Colon (tissue), 2 donors: ENCODE measurements around the gene IL1R2.

Experiments used
- FAIRE-seq: peaks from 2 replicates; lab custom pipeline; 2012; peaks lifted over from hg19 to GRCh38; lab: Jason Lieb, UNC
- donor health status: control.
- donor health status: control.

The IL1R2 gene

DNA sequence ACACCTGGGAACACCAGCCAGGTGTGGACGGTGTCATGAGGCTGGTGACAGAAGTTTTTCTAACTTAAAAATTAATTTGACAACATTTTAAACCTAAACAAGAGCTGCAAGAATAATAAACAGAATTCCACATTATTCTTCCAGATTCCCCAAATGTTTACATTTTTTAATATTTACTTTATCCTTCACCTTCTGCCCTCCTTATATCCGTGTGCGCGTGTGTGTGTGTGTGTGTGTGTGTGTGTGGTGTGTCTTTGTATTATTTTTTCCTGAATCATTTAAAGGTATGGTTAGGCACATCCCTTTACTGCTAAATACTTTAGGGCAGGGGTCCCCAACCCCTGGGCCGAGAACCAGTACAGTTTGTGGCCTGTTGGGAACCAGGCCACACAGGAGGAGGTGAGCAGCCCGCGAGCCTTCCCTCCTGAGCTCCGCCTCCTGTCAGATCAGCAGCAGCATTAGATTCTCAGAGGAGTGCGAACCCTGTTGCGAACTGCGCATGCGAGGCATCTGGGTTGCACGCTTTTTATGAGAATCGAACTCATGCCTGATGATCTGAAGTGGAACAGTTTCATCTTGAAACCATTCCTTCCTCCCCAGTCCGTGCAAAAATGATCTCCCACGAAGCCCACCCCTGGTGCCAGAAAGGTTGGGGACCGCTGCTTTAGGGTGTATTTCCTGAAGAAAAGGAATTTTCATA lies 16.4 kb upstream of the IL1R2 start:
- no peak for FAIRE-seq

DNA sequence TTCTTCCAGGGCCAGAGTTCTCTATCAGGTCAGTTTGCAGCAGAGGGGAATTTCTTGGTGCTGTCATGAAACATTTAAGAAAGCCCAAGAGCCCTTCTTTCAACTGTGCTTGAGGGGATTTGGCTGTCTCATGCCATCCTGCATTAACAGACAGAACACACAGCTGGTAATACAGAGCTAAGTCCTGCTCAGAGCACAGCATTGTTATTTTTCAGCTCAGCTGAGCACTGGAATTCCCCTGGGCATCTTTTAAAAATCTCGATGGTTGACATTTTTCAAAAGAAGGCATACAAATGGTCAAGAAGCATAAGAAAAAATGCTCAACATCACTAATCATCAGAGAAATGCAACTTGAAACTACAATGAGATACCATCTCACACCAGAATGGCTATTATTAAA lies 14.9 kb upstream of the IL1R2 start:
- FAIRE-seq: no peak

DNA sequence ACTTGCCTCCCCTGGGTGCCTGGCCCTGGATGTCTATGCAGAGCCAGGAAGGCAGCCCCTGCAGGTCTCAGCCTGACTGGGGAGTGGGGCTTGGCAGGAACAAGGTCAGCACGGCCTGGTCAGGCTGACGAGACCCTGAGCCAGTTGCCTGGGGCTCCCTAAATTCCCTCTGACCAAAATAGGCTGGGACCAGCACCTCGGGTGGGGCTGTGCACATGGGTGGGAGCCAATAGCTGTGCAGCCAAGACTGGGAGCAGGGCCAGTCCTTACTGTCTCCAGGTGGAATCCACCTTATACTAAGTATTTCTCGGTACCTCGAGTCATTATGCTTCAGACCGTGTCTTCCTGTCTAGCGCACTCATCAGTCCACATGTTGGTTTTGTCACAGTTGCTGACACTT lies 11.4 kb upstream of the IL1R2 start:
- FAIRE-seq: no peak

DNA sequence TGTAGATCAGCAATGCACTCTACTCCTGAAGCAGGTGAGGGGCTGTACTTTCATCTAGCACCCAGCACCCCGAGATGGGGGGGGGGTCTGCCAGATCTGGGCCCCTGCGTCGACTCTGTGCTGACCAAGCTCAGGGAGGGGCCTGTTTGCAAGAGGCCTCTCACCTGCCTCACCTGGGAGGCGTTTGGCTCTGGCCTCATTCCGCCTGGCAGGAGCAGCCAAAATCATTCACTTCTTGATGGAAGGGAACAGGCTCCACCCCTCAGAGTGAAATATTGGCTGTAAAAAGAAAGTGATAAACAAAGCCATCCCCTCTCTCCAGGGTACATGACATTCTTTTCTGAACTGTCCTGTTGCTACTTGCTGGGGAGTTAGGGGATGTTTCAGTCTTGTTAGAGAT lies 10.7 kb upstream of the IL1R2 start:
- no peak for FAIRE-seq

DNA sequence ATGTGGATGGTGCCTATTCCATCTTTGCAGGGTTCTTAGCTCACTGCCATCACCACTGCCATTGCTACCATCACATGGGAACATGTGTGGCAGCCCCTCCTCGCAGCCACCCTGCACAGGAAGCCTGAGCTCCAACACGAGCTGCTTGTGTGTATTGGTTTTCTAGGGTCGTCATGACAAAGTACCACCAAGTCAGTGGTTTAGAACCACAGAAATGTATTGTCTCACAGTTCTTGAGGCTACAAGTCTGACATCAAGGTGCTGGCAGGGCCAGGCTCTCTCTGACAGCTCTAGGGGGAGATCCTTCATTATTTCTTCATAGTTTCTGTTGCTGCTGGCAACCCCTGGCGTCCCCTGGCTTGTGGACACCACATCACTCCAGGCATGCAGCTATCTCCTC lies 10.3 kb upstream of the IL1R2 start:
- FAIRE-seq: no peak

DNA sequence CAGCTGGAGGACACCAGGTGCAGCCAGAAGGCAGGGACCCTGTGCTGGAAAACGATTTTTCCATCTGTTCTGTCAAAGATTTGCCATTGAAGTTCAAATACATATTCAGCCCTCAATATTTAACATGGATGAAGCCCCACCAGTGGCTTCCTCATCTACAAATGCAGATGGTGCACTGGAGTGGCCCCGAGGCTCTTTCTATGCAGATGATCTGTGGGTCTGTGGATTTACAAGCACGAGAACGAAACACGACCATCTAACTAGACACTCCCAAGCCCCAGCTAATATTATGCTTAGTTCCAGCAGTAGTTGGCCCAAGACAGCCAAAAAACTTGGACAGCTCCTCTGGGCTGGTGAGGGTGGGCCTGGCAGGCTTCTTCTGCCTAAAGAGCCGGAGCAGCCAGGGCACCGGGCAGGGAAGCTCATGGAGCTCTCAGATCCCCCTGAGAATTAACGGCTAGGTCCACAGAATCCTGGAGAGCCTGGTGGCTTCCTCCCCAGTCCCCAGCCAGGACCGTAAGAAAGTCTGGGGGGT lies 9.2 kb upstream of the IL1R2 start:
- FAIRE-seq: no peak

DNA sequence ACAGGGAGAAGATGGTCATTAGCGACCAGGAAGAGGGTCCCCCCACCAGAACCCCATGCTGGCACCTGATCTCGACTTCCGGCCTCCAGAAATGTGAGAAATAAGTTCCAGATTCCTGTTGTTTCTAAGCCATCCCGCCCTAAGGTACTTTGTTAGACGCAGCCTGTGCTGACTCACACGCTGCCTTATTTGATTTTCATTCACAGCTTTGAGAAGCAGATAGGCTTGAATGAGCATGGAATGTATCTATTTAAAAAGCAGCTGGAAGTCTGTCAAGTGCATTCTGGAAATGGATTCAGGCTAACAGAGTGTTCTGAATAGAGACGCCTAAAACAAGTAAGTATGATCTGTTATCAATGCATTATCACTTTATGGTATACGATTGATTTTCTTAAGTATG lies 8.3 kb upstream of the IL1R2 start:
- FAIRE-seq: no peak

DNA sequence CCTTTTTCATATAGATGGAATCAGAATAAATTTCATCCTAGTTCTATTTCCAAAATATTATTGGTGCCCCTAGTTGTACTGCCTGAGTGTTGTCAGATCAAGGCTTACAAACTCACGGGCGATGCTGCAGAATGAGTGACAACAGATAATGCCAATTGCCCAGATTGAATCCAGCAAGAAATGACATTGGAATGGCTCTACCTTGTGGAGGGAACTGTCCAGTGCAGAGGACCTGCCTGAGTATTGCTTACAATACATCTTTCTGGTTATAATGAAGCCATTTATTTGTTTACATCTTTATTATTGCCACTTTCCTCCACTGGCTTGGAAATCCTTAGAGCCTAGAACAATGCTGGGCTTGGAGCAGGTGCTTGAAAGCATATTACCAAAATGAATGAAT lies 7.8 kb upstream of the IL1R2 start:
- FAIRE-seq: no peak

DNA sequence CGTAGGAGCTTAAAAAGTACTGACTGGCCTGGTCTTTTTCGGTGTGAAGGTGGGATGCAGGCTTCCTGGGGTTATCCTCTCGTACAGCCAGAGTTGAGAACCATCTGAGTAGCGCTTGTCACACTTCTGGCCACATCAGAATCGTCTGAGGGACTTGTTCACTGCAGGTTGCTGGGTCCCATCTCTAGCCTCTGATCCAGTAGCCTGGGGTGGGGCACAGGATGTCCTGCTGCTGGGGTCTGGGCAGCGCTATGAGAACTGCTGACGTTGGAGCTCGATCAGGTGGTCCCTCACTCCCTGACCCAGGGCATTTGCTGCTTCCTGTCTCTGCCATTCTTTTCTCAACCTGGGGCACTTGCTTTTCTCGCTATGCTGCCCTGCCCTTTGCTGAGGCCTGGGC lies 7.1 kb upstream of the IL1R2 start:
- FAIRE-seq: no peak

DNA sequence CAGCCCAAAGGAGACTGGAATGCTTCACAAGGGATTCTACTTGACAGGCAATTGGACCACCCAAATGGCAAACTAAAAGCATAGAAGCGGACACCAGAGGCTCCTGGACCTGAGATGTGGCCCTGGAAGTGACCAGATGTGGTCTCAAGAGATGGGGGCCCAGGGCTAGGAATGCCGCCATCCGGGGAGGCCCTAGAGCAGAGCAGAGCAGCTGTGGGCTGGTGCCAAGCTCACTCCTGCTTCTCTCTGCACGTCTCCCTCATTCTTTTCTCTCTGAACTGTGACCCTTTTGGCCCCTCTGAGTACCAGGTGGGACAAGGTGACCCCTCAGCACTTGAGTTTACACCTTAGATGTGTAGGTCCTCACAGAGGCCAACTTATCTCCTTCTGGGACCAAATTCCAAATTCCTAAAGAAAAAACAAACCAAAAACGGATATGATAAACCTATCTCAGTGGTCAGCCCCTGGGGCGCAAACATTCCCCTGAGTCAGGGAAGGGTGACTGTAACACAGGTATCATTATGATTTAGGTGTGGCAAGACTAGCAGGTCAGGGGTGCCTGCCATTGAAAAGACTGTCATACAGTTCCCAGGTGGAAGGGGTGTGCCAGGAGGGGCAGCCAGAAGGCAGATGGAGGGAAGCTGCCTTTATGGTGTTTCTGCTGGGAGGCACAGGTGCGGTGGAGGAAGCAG lies 6.5 kb upstream of the IL1R2 start:
- FAIRE-seq: no peak

DNA sequence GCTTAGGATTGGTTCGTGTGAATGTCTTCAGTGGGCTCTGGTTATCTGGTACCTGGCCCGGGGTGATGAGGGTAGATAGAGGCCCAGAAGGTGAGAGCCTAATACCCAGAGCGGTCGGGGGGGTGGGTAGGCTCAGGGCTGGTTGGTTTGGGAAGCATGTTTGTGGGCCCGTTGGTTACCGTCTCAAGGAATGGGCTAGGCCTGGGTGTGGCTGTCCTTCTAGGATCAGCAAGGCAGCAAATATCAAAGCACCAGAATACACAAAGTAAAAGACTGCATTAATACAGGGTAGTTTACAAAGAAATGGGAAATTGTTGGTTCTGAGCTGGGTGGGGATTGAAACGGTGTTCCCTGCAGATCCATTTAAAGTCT lies 6.0 kb upstream of the IL1R2 start:
- no peak for FAIRE-seq

DNA sequence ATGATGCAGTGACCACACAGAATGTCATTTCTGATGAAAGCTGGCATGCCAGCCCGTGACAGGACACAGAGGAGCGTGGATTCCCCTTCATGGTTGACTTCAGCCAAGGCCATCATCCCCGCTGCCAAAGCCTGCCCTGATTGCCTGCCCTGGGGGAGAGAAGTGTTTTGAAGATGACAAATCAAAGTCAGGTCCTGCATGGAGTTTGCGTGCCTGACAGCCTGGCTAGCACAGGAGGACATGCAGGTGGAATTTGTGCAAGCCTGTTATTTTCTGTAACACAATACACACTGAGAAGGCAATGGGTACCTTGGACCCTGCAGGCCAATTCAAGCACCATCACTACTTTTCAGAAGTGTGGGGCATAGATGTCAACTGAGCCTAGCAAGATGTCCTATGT lies 5.4 kb upstream of the IL1R2 start:
- FAIRE-seq: no peak

DNA sequence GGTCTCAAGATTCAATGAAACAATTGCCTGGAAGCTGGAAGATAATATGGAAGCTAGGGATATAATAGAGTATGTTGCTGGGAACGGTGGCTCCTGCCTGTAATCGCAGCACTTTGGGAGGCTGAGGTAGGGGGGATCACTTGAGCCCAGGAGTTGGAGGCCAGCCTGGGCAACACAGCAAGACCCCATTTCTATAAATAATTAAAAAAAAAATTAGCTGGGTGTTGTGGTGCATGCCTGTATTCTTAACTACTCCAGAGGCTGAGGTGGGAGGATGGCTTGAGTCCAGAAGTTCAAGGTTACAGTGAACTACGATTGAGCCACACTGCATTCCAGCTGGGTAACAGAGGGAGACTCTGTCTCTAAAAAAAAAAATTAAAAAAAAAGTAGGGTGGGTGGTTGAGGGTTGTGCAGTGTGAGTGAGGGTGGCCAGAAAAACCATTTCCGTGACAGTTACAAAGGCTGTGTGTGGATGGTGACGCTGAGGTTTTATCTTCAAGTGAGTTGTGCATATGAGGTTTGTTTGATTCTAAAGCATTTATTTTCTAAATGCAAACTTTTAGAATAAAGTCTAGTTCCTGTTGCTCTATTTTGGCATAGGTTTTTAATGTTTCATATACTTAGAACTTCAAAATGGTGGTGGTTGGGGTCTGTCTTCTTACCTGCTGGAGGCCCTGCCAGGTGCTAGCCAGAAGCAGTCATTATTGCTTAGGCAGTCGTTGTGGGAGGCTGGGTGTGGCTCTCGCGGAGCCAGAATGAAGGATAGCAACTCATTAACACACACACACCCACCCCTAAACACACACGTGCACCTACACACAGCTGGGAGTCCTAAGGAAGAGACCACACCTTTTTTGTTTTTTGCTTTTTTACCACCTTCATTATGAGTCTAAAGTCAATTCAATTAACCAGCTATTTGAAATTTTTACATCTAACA lies 4.7 kb upstream of the IL1R2 start:
- no peak for FAIRE-seq

DNA sequence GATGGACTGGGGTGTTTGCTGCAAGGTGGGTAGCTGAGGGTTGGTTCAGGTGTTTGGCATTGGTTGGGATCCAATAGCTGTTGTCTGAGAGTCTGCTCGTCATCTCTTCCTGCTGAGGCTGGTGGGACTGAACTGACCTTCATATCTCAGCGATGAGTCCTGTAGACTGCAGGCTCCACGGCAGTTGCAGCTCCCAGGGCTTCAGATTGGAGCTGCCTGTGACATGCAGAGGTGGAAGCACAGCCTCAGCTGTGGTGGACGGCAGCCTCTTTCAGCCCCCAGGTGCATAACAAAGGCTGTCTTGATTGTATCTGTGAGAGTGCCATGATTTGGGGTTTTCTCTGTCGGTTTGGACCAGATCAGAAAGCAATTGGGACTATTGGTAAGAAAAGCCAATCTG lies 3.9 kb upstream of the IL1R2 start:
- FAIRE-seq: no peak

DNA sequence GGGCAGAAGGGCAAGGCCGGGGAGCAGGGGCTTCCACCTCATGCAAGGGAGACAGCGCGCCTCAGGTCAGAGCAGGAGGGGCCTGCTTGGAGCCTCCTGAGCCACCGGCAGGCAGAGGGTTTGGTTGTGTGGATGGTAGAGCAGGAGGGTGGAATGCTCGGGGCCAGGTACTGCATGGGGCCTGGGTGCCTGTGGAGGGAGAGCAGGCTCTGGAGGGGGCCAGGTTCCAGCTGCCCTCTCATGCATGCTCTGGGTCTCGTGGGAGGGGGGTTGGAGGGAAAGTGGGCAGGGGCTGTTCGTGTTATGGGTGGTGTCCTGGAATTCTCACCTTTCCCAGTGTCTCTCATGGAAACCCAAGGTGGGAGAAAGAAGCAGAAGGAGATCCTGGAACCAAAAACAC lies 3.2 kb upstream of the IL1R2 start:
- no peak for FAIRE-seq

DNA sequence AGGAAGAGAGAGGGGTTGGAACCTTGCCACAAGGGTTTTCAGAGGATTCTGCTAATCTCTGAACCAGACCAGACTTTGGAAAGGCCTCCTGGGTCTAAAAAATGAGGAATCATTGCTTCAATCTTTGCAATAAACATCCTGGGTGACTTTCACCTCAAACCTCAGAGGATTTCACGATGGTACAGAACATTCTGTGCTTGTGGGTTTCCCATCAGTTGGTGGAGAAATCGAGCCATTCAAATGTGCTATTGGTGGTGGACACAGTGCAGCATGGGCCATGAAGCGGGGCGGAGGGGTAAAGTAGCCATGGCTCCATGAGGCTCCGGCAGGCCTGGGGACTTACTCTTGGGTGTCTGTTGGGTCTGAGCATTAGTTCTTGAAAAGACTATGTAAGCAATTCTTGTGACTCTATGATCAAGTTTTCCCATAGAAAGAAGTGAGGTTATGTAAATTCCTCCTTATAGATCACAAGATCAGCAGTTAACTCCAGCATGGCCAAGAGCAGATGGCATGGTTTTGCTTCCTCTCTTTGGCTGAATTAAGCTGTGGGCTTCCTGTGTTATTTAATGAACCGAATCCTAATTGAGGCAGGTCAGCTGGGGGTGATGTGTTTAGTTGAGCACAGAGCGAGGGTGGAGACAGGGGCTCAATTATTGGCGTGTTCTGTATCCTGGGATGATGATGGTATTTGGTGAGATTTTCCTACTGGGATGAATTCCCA lies 1.9 kb upstream of the IL1R2 start:
- no peak for FAIRE-seq

DNA sequence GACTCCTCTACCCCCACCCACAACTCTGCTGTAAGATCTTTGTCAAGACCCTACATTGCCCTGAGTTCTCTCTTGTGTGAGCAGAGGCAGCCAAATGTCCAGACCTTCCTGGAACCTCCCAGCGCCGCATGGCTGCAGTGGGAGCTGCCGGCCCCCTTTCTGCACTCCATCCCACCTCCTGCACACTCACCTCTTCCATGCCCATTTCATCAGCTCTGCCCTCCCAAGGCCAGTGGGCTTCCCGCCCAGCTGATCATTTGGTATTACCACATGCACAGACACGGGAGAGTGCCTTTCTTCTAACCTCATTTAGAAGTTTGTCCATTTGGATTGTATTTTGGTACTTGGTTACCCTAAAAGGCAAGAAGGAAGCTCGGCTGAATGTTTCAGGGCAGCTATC lies 2.0 kb downstream of the IL1R2 start:
- no peak for FAIRE-seq

DNA sequence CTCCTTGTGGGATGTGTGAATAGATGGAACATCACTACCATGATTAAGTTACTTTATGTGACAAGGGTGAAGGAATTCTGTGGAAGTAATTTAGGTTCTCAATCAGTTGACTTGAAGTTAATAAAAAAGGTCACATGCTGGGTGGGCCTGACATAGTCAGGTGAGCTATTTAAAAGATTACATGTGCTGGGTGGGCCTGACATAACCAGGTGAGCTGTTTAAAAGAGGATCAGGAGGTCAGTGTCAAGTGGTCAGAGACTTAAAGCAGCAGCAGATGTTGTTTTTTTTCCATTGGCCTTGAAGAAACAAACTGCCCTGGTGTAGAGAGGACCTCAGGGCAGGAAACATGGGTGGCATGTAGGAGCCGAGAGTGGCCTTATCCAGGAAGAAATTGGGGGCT lies 3.3 kb downstream of the IL1R2 start:
- no peak for FAIRE-seq

DNA sequence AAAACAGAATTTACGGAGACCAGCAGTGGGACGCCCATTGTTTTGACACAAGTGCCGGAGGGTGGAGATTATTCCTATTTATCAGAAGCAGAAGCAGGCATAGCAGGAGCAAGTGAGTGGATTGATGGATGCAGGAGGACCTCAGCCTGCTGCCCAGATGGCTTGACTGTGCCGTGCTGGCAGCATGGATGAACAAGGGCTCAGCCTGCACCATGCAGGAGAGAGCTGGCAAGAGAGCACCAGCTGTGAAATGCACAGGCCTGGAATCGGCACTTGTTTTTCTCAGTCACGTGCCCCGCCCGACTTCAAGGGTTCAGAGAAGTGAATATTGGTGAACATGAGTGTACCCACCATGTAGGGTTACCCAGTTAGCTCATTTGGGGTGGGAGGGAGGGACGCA lies 4.0 kb downstream of the IL1R2 start:
- no peak for FAIRE-seq

DNA sequence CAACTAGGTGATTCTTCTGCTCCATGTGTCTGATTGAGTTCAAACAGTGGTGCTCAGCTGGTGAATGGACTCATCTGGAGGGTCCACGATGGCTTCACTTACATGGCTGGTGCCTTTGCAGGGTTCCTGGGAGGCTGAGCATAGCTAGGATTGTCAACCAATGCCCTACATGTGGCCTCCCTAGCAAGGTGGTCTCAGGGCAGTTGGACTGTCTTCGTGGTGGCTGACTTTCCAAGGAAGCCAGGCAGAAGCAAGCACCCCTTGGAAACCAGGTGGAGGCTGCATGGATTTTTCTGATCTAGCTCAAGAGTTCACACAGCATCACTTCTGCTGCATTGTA lies 6.8 kb downstream of the IL1R2 start:
- no peak for FAIRE-seq

DNA sequence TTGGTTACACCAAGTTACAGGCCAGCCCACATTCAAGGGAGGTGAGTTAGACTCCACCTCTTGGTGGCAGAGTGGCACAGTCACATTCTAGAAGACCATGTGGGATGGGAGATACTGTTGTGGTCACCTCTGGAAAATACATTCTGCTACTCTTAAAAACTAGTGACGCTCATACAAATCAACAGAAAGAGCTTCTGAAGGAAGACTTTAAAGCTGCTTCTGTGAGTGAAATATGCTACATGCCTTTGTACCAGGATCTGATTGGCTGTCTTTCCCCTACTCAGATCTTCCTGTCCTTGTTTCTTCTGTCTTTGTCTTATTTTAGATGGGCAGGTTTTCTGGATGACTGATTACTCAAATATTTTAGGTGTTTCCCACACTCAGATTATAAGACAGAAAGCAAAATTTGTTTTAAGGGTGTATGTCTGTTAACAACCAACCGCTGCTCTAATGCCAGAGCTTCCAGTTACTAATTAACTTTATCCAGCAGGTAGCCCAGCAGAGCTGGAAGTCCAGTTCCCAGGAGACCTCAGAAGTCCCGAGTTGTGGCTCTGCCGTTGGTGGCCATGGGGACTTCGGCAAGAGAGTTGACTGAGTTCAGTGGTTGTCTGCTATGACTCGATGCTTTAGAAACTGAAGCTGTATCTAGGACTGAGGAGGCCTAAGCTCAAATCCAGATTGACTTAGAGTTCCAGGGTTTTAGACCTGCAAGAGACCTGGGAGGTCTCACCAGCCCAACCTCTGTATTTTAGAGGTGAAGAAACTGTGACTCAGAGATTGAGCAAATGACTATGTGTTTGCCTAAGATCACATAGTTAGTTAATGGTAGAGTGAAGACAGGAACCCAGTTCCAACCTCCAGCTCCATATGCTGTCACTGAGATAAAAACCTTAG lies 7.4 kb downstream of the IL1R2 start:
- no peak for FAIRE-seq
